ENCODE data around the gene CDH4.

Gene CDH4

GRCh38 chr20:61886721-61887595, 634.9 kb downstream of the CDH4 start:
- Histone ChIP-seq H3K27me3 (ENCODE audit: control insufficient read depth, insufficient read depth, low read length) (peaks cover 5% of the 10 kb centered on the region), H3K4me1 (ENCODE audit: control insufficient read depth, insufficient read depth, low read length) (no peaks in the 10 kb centered on the region), H3K36me3 (ENCODE audit: control insufficient read depth, insufficient read depth, low read length) (no peaks in the 10 kb centered on the region), H3K4me3 (ENCODE audit: low read length) (no peak overlapping the region), H3K27ac (ENCODE audit: low read depth, low read length) (no peak overlapping the region), H3K9ac (ENCODE audit: low read length) (no peak overlapping the region)

GRCh38 chr20:61887596-61888093, 635.6 kb downstream of the CDH4 start:
- Histone ChIP-seq H3K27me3 (ENCODE audit: control insufficient read depth, insufficient read depth, low read length) (peaks cover 5% of the 10 kb centered on the region), H3K4me1 (ENCODE audit: control insufficient read depth, insufficient read depth, low read length) (no peaks in the 10 kb centered on the region), H3K27ac (ENCODE audit: low read depth, low read length) (no peak overlapping the region), H3K9ac (ENCODE audit: low read length) (no peak overlapping the region), H3K36me3 (ENCODE audit: control insufficient read depth, insufficient read depth, low read length) (no peaks in the 10 kb centered on the region), H3K4me3 (ENCODE audit: low read length) (no peak overlapping the region)

- H3K27ac ChIP-seq (ENCODE audit: low read depth, low read length) = no peak overlapping the region
- H3K27me3 ChIP-seq (ENCODE audit: control insufficient read depth, insufficient read depth, low read length) = peaks cover 5% of the 10 kb centered on the region
- no peaks in the 10 kb centered on the region for H3K4me1 ChIP-seq (ENCODE audit: control insufficient read depth, insufficient read depth, low read length)
Observed at GRCh38 chr20:61888101-61888865, 636.2 kb downstream of the CDH4 start.

DNA sequence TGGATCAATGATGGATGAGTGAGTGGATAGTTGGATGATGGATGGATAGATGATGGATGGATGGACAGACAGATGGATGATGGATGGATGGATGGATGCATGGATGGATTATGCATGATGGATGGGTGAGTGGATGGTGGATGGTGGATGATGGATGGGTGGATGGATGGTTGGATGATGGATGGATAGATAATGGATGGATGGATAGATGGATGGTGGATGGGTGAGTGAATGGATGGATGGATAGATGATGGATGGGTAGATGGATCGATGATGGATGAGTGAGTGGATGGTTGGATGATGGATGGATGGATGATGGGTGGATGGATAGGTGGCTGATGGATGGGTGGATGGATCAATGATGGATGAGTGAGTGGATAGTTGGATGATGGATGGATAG, 637.6 kb downstream of the CDH4 start:
- Histone ChIP-seq H3K36me3 (ENCODE audit: control insufficient read depth, insufficient read depth, low read length) (no peaks in the 10 kb centered on the region), H3K27ac (ENCODE audit: low read depth, low read length) (no peak overlapping the region), H3K4me1 (ENCODE audit: control insufficient read depth, insufficient read depth, low read length) (no peaks in the 10 kb centered on the region), H3K4me3 (ENCODE audit: low read length) (no peak overlapping the region), H3K9ac (ENCODE audit: low read length) (no peak overlapping the region), H3K27me3 (ENCODE audit: control insufficient read depth, insufficient read depth, low read length) (peaks cover 5% of the 10 kb centered on the region)

More at GRCh38 chr20:61888101-61888865, 636.2 kb downstream of the CDH4 start:
- Histone ChIP-seq H3K36me3 (ENCODE audit: control insufficient read depth, insufficient read depth, low read length) (no peaks in the 10 kb centered on the region), H3K4me3 (ENCODE audit: low read length) (no peak overlapping the region), H3K9ac (ENCODE audit: low read length) (no peak overlapping the region)

GRCh38 chr20:61890210-61890609, 638.1 kb downstream of the CDH4 start:
- no peaks in the 10 kb centered on the region for H3K36me3 ChIP-seq (ENCODE audit: control insufficient read depth, insufficient read depth, low read length)
- H3K4me1 ChIP-seq (ENCODE audit: control insufficient read depth, insufficient read depth, low read length) = no peaks in the 10 kb centered on the region

DNA sequence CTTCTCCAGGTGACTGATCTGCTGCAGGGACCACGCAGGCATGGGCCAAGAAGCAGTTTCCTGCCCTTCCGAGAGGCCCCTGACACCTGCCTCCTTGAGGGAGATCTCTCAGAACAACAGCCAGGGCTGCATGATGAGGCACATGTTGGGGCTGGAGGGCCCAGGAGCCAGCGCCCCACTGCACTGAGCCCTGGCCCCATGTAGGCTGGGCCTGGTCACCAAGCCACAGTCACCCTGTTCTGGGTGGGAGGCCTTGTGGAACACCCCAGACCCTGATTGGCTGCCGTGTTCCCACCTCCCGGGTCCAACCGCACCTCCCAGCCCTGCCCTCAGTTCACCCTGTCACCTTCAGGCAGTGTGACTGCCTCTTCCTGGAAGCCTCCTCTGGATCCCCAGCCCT, 639.4 kb downstream of the CDH4 start:
- Histone ChIP-seq H3K4me3 (ENCODE audit: low read length) (no peak overlapping the region), H3K27me3 (ENCODE audit: control insufficient read depth, insufficient read depth, low read length) (no peaks in the 10 kb centered on the region), H3K27ac (ENCODE audit: low read depth, low read length) (no peak overlapping the region), H3K4me1 (ENCODE audit: control insufficient read depth, insufficient read depth, low read length) (no peaks in the 10 kb centered on the region), H3K36me3 (ENCODE audit: control insufficient read depth, insufficient read depth, low read length) (no peaks in the 10 kb centered on the region), H3K9ac (ENCODE audit: low read length) (no peak overlapping the region)

More at GRCh38 chr20:61890210-61890609, 638.1 kb downstream of the CDH4 start:
- Histone ChIP-seq H3K27ac (ENCODE audit: low read depth, low read length) (no peak overlapping the region), H3K27me3 (ENCODE audit: control insufficient read depth, insufficient read depth, low read length) (no peaks in the 10 kb centered on the region), H3K4me3 (ENCODE audit: low read length) (no peak overlapping the region), H3K9ac (ENCODE audit: low read length) (no peak overlapping the region)

DNA sequence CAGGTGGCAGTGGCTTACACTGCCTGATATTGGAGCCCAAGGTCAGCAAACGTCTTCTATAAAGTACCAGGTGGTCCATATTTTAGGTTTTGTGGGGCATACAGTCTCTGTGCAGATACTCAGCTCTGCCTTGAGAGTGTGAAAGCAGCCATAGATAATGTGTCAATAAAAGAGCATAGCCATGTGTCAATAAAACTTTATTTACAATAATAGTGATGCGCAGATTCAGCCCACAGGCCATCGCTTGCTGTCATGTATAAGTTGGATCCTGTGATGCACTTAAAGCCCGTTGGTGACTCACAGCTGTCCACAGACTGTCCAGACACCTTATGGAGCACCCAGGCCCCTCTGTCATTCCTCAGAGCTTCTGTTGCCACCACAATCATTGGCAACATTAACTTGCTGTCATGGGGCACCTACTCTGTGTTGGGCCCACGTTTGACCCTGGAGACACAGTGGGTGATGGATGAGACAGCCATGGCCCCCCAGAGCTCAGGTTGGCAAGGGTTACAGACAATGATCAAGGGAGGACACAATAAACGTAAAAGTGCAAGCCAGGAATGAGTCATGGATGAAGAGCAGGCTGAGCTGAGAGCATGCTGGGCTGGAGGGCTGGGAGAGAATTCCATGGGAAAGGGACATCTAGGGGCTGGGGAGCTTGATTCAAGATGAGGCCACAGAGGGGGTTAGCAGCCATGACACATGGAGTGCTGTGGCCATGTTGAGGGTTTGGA, 640.0 kb downstream of the CDH4 start:
- H3K27me3 ChIP-seq (ENCODE audit: control insufficient read depth, insufficient read depth, low read length) = no peaks in the 10 kb centered on the region
- H3K36me3 ChIP-seq (ENCODE audit: control insufficient read depth, insufficient read depth, low read length) = no peaks in the 10 kb centered on the region
- H3K27ac ChIP-seq (ENCODE audit: low read depth, low read length) = no peak overlapping the region
- H3K4me1 ChIP-seq (ENCODE audit: control insufficient read depth, insufficient read depth, low read length) = no peaks in the 10 kb centered on the region
- H3K4me3 ChIP-seq (ENCODE audit: low read length) = no peak overlapping the region
- no peak overlapping the region for H3K9ac ChIP-seq (ENCODE audit: low read length)

- H3K27ac ChIP-seq (ENCODE audit: low read depth, low read length) = no peak overlapping the region
- H3K27me3 ChIP-seq (ENCODE audit: control insufficient read depth, insufficient read depth, low read length) = no peaks in the 10 kb centered on the region
- H3K9ac ChIP-seq (ENCODE audit: low read length) = no peak overlapping the region
- H3K4me1 ChIP-seq (ENCODE audit: control insufficient read depth, insufficient read depth, low read length) = no peaks in the 10 kb centered on the region
- no peaks in the 10 kb centered on the region for H3K36me3 ChIP-seq (ENCODE audit: control insufficient read depth, insufficient read depth, low read length)
- H3K4me3 ChIP-seq (ENCODE audit: low read length) = no peak overlapping the region
Observed at GRCh38 chr20:61895016-61895415, 643.0 kb downstream of the CDH4 start.

DNA sequence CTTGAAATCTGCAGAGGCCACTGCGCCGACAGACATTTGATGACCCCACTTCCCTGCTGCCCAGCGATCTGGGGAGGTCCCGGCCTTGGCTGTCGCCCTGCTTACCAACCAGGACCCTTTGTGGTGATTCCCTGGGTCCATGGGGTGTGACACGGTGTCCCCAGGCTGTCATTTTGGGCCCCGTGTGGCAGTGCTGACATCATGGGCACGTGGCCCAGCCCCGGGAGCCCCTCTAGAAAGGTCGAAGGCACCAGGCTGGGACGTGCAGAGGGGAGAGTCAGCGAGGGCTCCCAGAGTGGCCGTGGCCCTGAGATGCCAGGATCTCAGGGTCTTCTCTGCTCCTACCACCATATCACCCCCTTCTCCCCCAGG, 643.6 kb downstream of the CDH4 start:
- H3K36me3 ChIP-seq (ENCODE audit: control insufficient read depth, insufficient read depth, low read length) = no peaks in the 10 kb centered on the region
- no peak overlapping the region for H3K9ac ChIP-seq (ENCODE audit: low read length)
- H3K4me1 ChIP-seq (ENCODE audit: control insufficient read depth, insufficient read depth, low read length) = no peaks in the 10 kb centered on the region
- H3K27me3 ChIP-seq (ENCODE audit: control insufficient read depth, insufficient read depth, low read length) = no peaks in the 10 kb centered on the region
- H3K4me3 ChIP-seq (ENCODE audit: low read length) = no peak overlapping the region
- H3K27ac ChIP-seq (ENCODE audit: low read depth, low read length) = no peak overlapping the region

DNA sequence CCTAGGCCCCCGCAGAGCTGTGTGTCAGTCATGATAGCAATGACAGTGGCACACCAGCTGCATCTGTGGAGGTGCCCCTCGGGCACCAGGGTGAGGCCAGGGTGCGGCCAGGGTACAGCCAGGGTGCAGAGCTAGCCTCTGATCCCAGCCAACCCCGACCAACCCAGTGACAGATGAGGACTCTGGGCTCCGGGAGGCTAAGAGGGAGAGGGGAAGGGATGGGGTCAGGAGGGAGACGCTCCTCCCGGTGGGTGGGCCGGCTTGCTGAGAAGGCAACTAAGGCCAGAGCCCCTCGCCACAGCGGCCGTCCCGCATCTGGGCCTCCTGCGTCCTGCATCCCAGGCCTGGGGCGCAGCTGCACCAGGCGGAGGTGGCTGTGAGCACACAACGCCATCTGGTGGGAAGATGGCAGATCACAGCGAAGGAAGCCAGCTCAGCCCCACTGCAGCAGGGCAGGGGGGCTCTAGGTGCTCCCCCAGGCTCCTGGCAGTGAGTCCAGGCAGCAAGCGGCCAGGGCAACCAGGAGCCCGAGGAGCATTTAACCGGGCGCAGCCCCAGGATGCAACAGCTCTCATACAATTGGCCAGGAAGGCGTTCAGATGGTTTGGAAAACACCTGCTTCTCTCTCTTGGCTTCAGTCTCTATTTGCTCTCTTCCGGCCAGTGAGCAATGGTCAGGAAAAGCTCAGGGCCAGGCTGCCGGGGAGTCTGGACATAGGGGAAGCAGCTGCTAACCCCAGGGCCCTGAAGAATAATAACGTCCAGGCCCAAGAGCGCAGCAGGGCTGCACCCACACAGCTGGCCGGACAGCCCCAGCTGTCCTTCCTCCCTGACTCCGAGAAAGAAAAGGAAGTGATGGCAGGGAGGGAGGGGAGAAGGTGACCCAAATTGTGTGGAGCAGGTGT, 644.2 kb downstream of the CDH4 start:
- no peak overlapping the region for H3K4me3 ChIP-seq (ENCODE audit: low read length)
- H3K4me1 ChIP-seq (ENCODE audit: control insufficient read depth, insufficient read depth, low read length) = no peaks in the 10 kb centered on the region
- H3K9ac ChIP-seq (ENCODE audit: low read length) = no peak overlapping the region
- no peaks in the 10 kb centered on the region for H3K27me3 ChIP-seq (ENCODE audit: control insufficient read depth, insufficient read depth, low read length)
- H3K27ac ChIP-seq (ENCODE audit: low read depth, low read length) = no peak overlapping the region
- H3K36me3 ChIP-seq (ENCODE audit: control insufficient read depth, insufficient read depth, low read length) = no peaks in the 10 kb centered on the region

GRCh38 chr20:61897401-61898295, 645.6 kb downstream of the CDH4 start:
- Histone ChIP-seq H3K27me3 (ENCODE audit: control insufficient read depth, insufficient read depth, low read length) (peaks cover 2% of the 10 kb centered on the region), H3K4me1 (ENCODE audit: control insufficient read depth, insufficient read depth, low read length) (no peaks in the 10 kb centered on the region)

More at GRCh38 chr20:61897401-61898295, 645.6 kb downstream of the CDH4 start:
- H3K36me3 ChIP-seq (ENCODE audit: control insufficient read depth, insufficient read depth, low read length) = no peaks in the 10 kb centered on the region
- H3K27ac ChIP-seq (ENCODE audit: low read depth, low read length) = no peak overlapping the region
- no peak overlapping the region for H3K9ac ChIP-seq (ENCODE audit: low read length)
- no peak overlapping the region for H3K4me3 ChIP-seq (ENCODE audit: low read length)
